ENCODE data around the gene XYLT1.

Gene XYLT1

DNA sequence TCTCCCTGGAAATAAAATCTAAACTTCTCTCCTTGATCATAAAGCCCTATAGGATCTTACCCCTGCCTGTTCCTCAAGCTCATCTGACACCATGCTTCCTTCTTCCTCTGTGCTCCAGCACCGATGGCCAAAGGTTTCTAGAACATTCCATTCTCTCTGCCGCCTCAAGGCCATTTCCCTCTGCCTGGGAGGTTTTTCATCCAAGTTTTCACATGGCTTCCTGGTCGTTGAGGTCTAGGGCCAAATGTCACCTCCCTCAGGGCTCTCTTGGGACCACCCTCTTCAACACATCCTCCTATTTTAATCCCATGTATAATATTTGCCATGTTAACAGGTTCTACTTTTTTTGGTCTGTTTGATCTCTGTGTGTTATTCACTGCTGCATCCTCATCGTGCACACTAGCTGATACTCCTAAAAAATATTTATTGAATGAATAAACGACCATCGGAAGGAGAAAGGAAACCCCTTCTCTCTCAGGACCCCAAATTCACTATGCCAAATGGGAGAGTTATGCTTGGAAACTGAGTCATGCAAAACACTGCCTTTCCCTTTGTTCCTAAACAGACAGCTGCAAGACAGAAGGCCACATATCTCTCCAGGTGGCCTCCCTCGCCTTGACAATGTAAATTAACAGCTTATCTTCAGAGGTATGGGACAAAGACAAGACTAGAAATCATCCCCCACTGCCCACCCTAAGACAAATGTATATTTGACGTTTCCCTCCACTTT, 78.5 kb downstream of the XYLT1 start:
- Histone ChIP-seq H3K36me3 (ENCODE audit: insufficient read depth) (no peaks in the 10 kb centered on the region), H3K4me2 (no peak overlapping the region), H3K27me3 (ENCODE audit: insufficient read depth, low read depth) (no peaks in the 10 kb centered on the region), H3K27ac (no peak overlapping the region), H3K4me3 (IDR thresholded peaks at IDR 0.05; ENCODE audit: insufficient read depth, low read depth, low read length) (no peak overlapping the region), H3K9ac (no peak overlapping the region), H3K4me1 (ENCODE audit: low read depth, poor library complexity, severe bottlenecking) (no peaks in the 10 kb centered on the region), H2AFZ (ENCODE audit: low read depth) (no peak overlapping the region), H4K20me1 (ENCODE audit: insufficient read depth) (no peaks in the 10 kb centered on the region), H3K79me2 (ENCODE audit: insufficient read depth, low read depth) (no peaks in the 10 kb centered on the region)
- TF ChIP-seq, protein P1, sequence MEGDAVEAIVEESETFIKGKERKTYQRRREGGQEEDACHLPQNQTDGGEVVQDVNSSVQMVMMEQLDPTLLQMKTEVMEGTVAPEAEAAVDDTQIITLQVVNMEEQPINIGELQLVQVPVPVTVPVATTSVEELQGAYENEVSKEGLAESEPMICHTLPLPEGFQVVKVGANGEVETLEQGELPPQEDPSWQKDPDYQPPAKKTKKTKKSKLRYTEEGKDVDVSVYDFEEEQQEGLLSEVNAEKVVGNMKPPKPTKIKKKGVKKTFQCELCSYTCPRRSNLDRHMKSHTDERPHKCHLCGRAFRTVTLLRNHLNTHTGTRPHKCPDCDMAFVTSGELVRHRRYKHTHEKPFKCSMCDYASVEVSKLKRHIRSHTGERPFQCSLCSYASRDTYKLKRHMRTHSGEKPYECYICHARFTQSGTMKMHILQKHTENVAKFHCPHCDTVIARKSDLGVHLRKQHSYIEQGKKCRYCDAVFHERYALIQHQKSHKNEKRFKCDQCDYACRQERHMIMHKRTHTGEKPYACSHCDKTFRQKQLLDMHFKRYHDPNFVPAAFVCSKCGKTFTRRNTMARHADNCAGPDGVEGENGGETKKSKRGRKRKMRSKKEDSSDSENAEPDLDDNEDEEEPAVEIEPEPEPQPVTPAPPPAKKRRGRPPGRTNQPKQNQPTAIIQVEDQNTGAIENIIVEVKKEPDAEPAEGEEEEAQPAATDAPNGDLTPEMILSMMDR (conservative IDR thresholded peaks at IDR 0.05; ENCODE audit: low read depth, low read length), result no peak

- no peak overlapping the region for H3K4me2 ChIP-seq
- H3K79me2 ChIP-seq (ENCODE audit: insufficient read depth, low read depth), result no peaks in the 10 kb centered on the region
- TF ChIP-seq, protein P1 (conservative IDR thresholded peaks at IDR 0.05; ENCODE audit: low read depth, low read length), result no peak
- no peaks in the 10 kb centered on the region for H3K27me3 ChIP-seq (ENCODE audit: insufficient read depth, low read depth)
- H3K36me3 ChIP-seq (ENCODE audit: insufficient read depth), result no peaks in the 10 kb centered on the region
- H3K4me3 ChIP-seq (IDR thresholded peaks at IDR 0.05; ENCODE audit: insufficient read depth, low read depth, low read length), result no peak overlapping the region
- H4K20me1 ChIP-seq (ENCODE audit: insufficient read depth), result no peaks in the 10 kb centered on the region
- H3K27ac ChIP-seq, result no peak overlapping the region
- no peak overlapping the region for H2AFZ ChIP-seq (ENCODE audit: low read depth)
- no peak overlapping the region for H3K9ac ChIP-seq
- H3K4me1 ChIP-seq (ENCODE audit: low read depth, poor library complexity, severe bottlenecking), result no peaks in the 10 kb centered on the region
Measured at GRCh38 chr16:17391715-17392114, 79.0 kb downstream of the XYLT1 start.

GRCh38 chr16:17389384-17389783, 81.4 kb downstream of the XYLT1 start:
- H3K4me1 ChIP-seq (ENCODE audit: low read depth, poor library complexity, severe bottlenecking), result no peaks in the 10 kb centered on the region
- no peaks in the 10 kb centered on the region for H3K36me3 ChIP-seq (ENCODE audit: insufficient read depth)
- TF ChIP-seq, protein P1 (conservative IDR thresholded peaks at IDR 0.05; ENCODE audit: low read depth, low read length), result no peak
- no peak overlapping the region for H3K9ac ChIP-seq
- H3K4me2 ChIP-seq, result no peak overlapping the region
- H4K20me1 ChIP-seq (ENCODE audit: insufficient read depth), result no peaks in the 10 kb centered on the region
- no peaks in the 10 kb centered on the region for H3K27me3 ChIP-seq (ENCODE audit: insufficient read depth, low read depth)
- H2AFZ ChIP-seq (ENCODE audit: low read depth), result no peak overlapping the region
- H3K4me3 ChIP-seq (IDR thresholded peaks at IDR 0.05; ENCODE audit: insufficient read depth, low read depth, low read length), result no peak overlapping the region
- no peak overlapping the region for H3K27ac ChIP-seq
- H3K79me2 ChIP-seq (ENCODE audit: insufficient read depth, low read depth), result no peaks in the 10 kb centered on the region

DNA sequence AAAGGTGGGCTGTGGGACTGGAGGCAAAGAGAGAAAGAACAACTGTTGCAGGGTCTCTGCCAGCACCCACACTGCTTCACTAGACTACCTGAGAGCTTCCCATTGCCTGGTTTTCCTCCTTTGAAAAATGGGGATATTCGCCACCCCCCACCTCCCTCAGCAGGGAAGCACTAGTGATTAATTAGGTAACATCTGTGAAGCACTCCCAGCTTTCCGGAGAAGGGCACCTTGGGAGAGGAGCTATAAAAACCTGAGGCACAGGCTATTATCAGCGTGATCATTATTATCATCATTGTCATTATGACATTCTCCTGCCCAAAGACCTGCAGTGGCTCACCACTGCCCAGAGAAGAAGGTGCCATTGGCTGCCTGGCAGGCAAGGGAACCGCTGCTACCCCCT, 83.5 kb downstream of the XYLT1 start:
- H3K4me3 ChIP-seq (IDR thresholded peaks at IDR 0.05; ENCODE audit: insufficient read depth, low read depth, low read length), result no peak overlapping the region
- no peak overlapping the region for H3K27ac ChIP-seq
- H3K9ac ChIP-seq, result no peak overlapping the region
- no peak overlapping the region for H2AFZ ChIP-seq (ENCODE audit: low read depth)
- no peaks in the 10 kb centered on the region for H3K79me2 ChIP-seq (ENCODE audit: insufficient read depth, low read depth)
- H3K4me1 ChIP-seq (ENCODE audit: low read depth, poor library complexity, severe bottlenecking), result no peaks in the 10 kb centered on the region
- TF ChIP-seq, protein P1 (conservative IDR thresholded peaks at IDR 0.05; ENCODE audit: low read depth, low read length), result no peak
- H3K36me3 ChIP-seq (ENCODE audit: insufficient read depth), result no peaks in the 10 kb centered on the region
- no peaks in the 10 kb centered on the region for H4K20me1 ChIP-seq (ENCODE audit: insufficient read depth)
- H3K27me3 ChIP-seq (ENCODE audit: insufficient read depth, low read depth), result no peaks in the 10 kb centered on the region
- no peak overlapping the region for H3K4me2 ChIP-seq
